Measurements from ENCODE around the gene RDH13. TPM values are rescaled to one million over a fixed set of nuclear protein-coding genes. Genes with fewer than 3 reads are reported as not detected.

Gene RDH13
- total RNA-seq, 4 donors from 2014 or later, result 2.6 to 14.3 (median 6.0) TPM

DNA sequence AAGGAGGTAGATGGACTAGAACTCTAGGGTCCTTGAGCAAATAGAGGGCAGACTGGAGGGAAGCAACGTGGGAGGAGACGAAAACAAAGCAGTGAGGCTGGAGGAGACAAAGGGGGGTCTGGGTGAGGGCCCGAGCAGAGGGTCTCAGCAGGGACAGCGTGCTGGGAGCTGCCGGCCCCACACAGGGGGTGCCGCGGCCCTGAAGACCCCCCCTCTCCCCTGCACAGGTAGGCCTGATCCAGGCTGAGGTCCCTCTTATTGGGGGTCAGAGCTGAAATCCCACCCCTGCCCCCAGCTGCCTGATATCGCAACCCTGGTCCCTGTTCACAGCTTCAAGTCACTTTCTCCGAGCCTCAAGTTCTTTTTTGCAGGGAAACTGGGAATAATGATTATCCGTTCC is 21.5 kb upstream of the RDH13 start:
- TF ChIP-seq, protein P1, sequence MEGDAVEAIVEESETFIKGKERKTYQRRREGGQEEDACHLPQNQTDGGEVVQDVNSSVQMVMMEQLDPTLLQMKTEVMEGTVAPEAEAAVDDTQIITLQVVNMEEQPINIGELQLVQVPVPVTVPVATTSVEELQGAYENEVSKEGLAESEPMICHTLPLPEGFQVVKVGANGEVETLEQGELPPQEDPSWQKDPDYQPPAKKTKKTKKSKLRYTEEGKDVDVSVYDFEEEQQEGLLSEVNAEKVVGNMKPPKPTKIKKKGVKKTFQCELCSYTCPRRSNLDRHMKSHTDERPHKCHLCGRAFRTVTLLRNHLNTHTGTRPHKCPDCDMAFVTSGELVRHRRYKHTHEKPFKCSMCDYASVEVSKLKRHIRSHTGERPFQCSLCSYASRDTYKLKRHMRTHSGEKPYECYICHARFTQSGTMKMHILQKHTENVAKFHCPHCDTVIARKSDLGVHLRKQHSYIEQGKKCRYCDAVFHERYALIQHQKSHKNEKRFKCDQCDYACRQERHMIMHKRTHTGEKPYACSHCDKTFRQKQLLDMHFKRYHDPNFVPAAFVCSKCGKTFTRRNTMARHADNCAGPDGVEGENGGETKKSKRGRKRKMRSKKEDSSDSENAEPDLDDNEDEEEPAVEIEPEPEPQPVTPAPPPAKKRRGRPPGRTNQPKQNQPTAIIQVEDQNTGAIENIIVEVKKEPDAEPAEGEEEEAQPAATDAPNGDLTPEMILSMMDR (IDR thresholded peaks at IDR 0.05; ENCODE audit: low read depth), result no peak

- TF ChIP-seq, protein P1 (IDR thresholded peaks at IDR 0.05; ENCODE audit: low read depth), result no peak
Measured at GRCh38 chr19:55083004-55083850, 20.3 kb upstream of the RDH13 start.

- TF ChIP-seq, protein P1 (IDR thresholded peaks at IDR 0.05; ENCODE audit: low read depth), result no peak
Measured at GRCh38 chr19:55082020-55082851, 19.3 kb upstream of the RDH13 start.

DNA sequence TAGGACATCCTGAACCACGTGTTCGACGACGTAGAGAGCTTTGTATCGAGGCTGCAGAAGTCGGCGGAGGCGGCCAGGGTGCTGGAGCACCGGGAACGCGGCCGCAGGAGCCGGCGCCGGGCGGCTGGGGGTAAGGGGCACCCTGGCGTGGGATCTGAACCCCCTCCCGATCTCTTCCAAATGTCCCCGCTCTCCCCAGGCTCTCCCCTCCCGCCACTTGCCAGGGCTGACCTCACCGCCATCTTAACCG is 18.7 kb upstream of the RDH13 start:
- TF ChIP-seq, protein P1 (IDR thresholded peaks at IDR 0.05; ENCODE audit: low read depth), result no peak

- TF ChIP-seq, protein P1 (IDR thresholded peaks at IDR 0.05; ENCODE audit: low read depth), result no peak
Measured at GRCh38 chr19:55080968-55081769, 18.2 kb upstream of the RDH13 start.

- TF ChIP-seq, protein P1 (IDR thresholded peaks at IDR 0.05; ENCODE audit: low read depth), result no peak
Measured at GRCh38 chr19:55080121-55080967, 17.4 kb upstream of the RDH13 start.

All from subcutaneous adipose tissue (tissue), 4 donors.